Measurements from ENCODE around the gene ACOT2.

GRCh38 chr14:73607241-73607640, 38.2 kb downstream of the ACOT2 start:
- TF ChIP-seq CTCF (IDR thresholded peaks at IDR 0.05): no peak
- no peak for TF ChIP-seq EZH2 (IDR thresholded peaks at IDR 0.05; ENCODE audit: borderline replicate concordance, insufficient read depth, low read depth, low read length, poor library complexity, severe bottlenecking)
